Astrocyte (in vitro differentiated cells and primary cell): ENCODE data around the gene NCSTN. TPM values are rescaled to one million over a fixed set of nuclear protein-coding genes. Genes with fewer than 3 reads are reported as not detected.

Source experiments
- DNase-seq: peaks from one replicate; pipeline ENCODE4 v3.0.0-alpha.2; 2010; ENCODE audit warnings: low read depth
- FAIRE-seq: peaks from 2 replicates; lab custom pipeline; 2011; peaks lifted over from hg19 to GRCh38; lab: Jason Lieb, UNC
- H2AFZ ChIP-seq: 2 replicates; pipeline ENCODE4 v1.6.0; 2012; ENCODE audit warnings: low read depth, low read length, inconsistent platforms
- H3K27ac ChIP-seq: 2 replicates; pipeline ENCODE4 v1.5.1; 2011; ENCODE audit warnings: low read depth, low read length, inconsistent platforms
- H3K27me3 ChIP-seq: 2 replicates; pipeline ENCODE4 v1.6.0; 2011; ENCODE audit warnings: low read length, inconsistent platforms; ENCODE audit not compliant: insufficient read depth
- H3K36me3 ChIP-seq: 2 replicates; pipeline ENCODE4 v1.5.1; 2011; ENCODE audit warnings: low read length, inconsistent platforms; ENCODE audit not compliant: insufficient read depth
- H3K4me1 ChIP-seq: 2 replicates; pipeline ENCODE4 v1.5.1; 2011; ENCODE audit warnings: low read length, inconsistent platforms; ENCODE audit not compliant: insufficient read depth
- H3K4me2 ChIP-seq: 2 replicates; pipeline ENCODE4 v1.6.0; 2012; ENCODE audit warnings: low read length, inconsistent platforms
- H3K4me3 ChIP-seq: 2 replicates; pipeline ENCODE4 v1.5.1; 2011; ENCODE audit warnings: low read depth, mild to moderate bottlenecking, low read length, inconsistent platforms; ENCODE audit not compliant: insufficient read depth
- H3K79me2 ChIP-seq: 2 replicates; pipeline ENCODE4 v1.6.0; 2012; ENCODE audit warnings: mild to moderate bottlenecking, low read length, inconsistent platforms; ENCODE audit not compliant: insufficient read depth
- H3K9ac ChIP-seq: 2 replicates; pipeline ENCODE4 v1.6.0; 2012; ENCODE audit warnings: mild to moderate bottlenecking, low read length, inconsistent platforms
- H3K9me3 ChIP-seq: 2 replicates; pipeline ENCODE4 v1.5.1; 2012; ENCODE audit warnings: low read depth, mild to moderate bottlenecking, low read length, inconsistent platforms; ENCODE audit not compliant: insufficient read depth
- H4K20me1 ChIP-seq: 2 replicates; pipeline ENCODE4 v1.6.0; 2012; ENCODE audit warnings: low read length, inconsistent platforms; ENCODE audit not compliant: insufficient read depth
- H3K27ac Mint-ChIP-seq: one replicate; pipeline ENCODE4 v1.8.0; 2021; ENCODE audit warnings: mild to moderate bottlenecking, mixed read lengths; ENCODE audit not compliant: unreplicated experiment
- H3K27me3 Mint-ChIP-seq: one replicate; pipeline ENCODE4 v1.8.0; 2021; ENCODE audit warnings: low read depth, mixed read lengths; ENCODE audit not compliant: unreplicated experiment
- H3K36me3 Mint-ChIP-seq: one replicate; pipeline ENCODE4 v1.8.0; 2021; ENCODE audit warnings: low read depth, mixed read lengths; ENCODE audit not compliant: unreplicated experiment
- H3K4me1 Mint-ChIP-seq: one replicate; pipeline ENCODE4 v1.8.0; 2021; ENCODE audit warnings: low read depth, mixed read lengths; ENCODE audit not compliant: unreplicated experiment
- H3K4me3 Mint-ChIP-seq: one replicate; pipeline ENCODE4 v1.8.0; 2021; ENCODE audit warnings: mild to moderate bottlenecking, moderate library complexity, mixed read lengths; ENCODE audit not compliant: unreplicated experiment
- H3K9me3 Mint-ChIP-seq: one replicate; pipeline ENCODE4 v1.8.0; 2021; ENCODE audit warnings: mild to moderate bottlenecking, mixed read lengths; ENCODE audit not compliant: unreplicated experiment
- CTCF ChIP-seq: IDR thresholded peaks from 2 replicates; pipeline ENCODE4 v1.5.1; 2011; ENCODE audit warnings: low read depth, mild to moderate bottlenecking, inconsistent platforms, low read length, moderate library complexity; ENCODE audit not compliant: insufficient read depth
- EZH2 ChIP-seq: IDR thresholded peaks from 2 replicates; pipeline ENCODE4 v1.6.1; 2012; ENCODE audit warnings: mild to moderate bottlenecking, low read length, inconsistent platforms; ENCODE audit not compliant: insufficient read depth
- total RNA-seq: library from RNA; stranded (reverse); gene quantifications from 2 replicates; pipeline ENCODE4 v1.2.1, GENCODE V29; 2021

Gene NCSTN
- total RNA-seq, 1 donor from 2014 or later, result 171 TPM

- H2AFZ ChIP-seq, result no peak overlapping the region
- no peak for DNase-seq
- H3K27ac ChIP-seq, result no peak overlapping the region
- TF ChIP-seq EZH2, result no peak
- TF ChIP-seq CTCF, result no peak
- peaks cover 89% of the 10 kb centered on the region for H4K20me1 ChIP-seq
- H3K9ac ChIP-seq, result no peak overlapping the region
- Mint-ChIP-seq H3K9me3 (no peaks in the 10 kb centered on the region), H3K27ac (no peak overlapping the region), H3K4me3 (no peak overlapping the region), H3K27me3 (no peaks in the 10 kb centered on the region), H3K4me1 (no peaks in the 10 kb centered on the region), H3K36me3 (peaks cover 12% of the 10 kb centered on the region)
- FAIRE-seq, result no peak
- no peak overlapping the region for H3K4me3 ChIP-seq
- no peaks in the 10 kb centered on the region for H3K27me3 ChIP-seq
- H3K79me2 ChIP-seq, result peaks cover 90% of the 10 kb centered on the region
- no peaks in the 10 kb centered on the region for H3K9me3 ChIP-seq
- peaks cover 80% of the 10 kb centered on the region for H3K36me3 ChIP-seq
- no peaks in the 10 kb centered on the region for H3K4me1 ChIP-seq
- H3K4me2 ChIP-seq, result no peak overlapping the region
These were observed 16.8 kb upstream of the NCSTN start for GRCh38 chr1:160326418-160326817.

GRCh38 chr1:160328184-160328583, 15.0 kb upstream of the NCSTN start:
- Histone ChIP-seq H3K4me1 (no peaks in the 10 kb centered on the region), H2AFZ (no peak overlapping the region), H3K4me2 (no peak overlapping the region), H3K27me3 (no peaks in the 10 kb centered on the region), H3K4me3 (no peak overlapping the region), H3K36me3 (peaks cover 80% of the 10 kb centered on the region), H4K20me1 (peaks cover 86% of the 10 kb centered on the region), H3K9me3 (no peaks in the 10 kb centered on the region), H3K79me2 (peaks cover 83% of the 10 kb centered on the region), H3K27ac (no peak overlapping the region), H3K9ac (no peak overlapping the region)
- FAIRE-seq (no peak), DNase-seq (no peak)
- no peak overlapping the region for H3K4me3 Mint-ChIP-seq
- peaks cover 16% of the 10 kb centered on the region for H3K36me3 Mint-ChIP-seq
- TF ChIP-seq CTCF (no peak), EZH2 (no peak)
- no peak overlapping the region for H3K27ac Mint-ChIP-seq
- H3K4me1 Mint-ChIP-seq, result no peaks in the 10 kb centered on the region
- H3K9me3 Mint-ChIP-seq, result no peaks in the 10 kb centered on the region
- no peaks in the 10 kb centered on the region for H3K27me3 Mint-ChIP-seq

- Histone ChIP-seq H3K27ac (no peak overlapping the region), H3K4me2 (no peak overlapping the region), H2AFZ (no peak overlapping the region), H3K79me2 (peaks cover 84% of the 10 kb centered on the region), H4K20me1 (peaks cover 90% of the 10 kb centered on the region), H3K4me3 (no peak overlapping the region), H3K27me3 (no peaks in the 10 kb centered on the region), H3K9me3 (no peaks in the 10 kb centered on the region), H3K36me3 (peaks cover 83% of the 10 kb centered on the region), H3K4me1 (no peaks in the 10 kb centered on the region), H3K9ac (no peak overlapping the region)
- no peak overlapping the region for H3K4me3 Mint-ChIP-seq
- H3K27ac Mint-ChIP-seq, result no peak overlapping the region
- peaks cover 20% of the 10 kb centered on the region for H3K36me3 Mint-ChIP-seq
- no peaks in the 10 kb centered on the region for H3K9me3 Mint-ChIP-seq
- H3K27me3 Mint-ChIP-seq, result no peaks in the 10 kb centered on the region
- DNase-seq (no peak), FAIRE-seq (no peak)
- TF ChIP-seq EZH2 (no peak), CTCF (no peak)
- peaks cover 2% of the 10 kb centered on the region for H3K4me1 Mint-ChIP-seq
These were observed 13.1 kb upstream of the NCSTN start for GRCh38 chr1:160330119-160330518.
